C4-2B (cell line): Measurements from ENCODE around the gene CLEC4C.
"Not testable (repeated sequence)": the region's sequence is repeated elsewhere in the genome, so short reads cannot be mapped to it uniquely, and the experiment has no call there.

ENCODE experiments used
- H3K27ac ChIP-seq: fragments of 450-650 bp; 2 replicates; pipeline ENCODE4 v1.5.1; 2017
- CTCF ChIP-seq: fragments of 450-650 bp; conservative IDR thresholded peaks from 2 replicates; pipeline ENCODE4 v1.5.1; 2017; ENCODE audit warnings: mild to moderate bottlenecking
- ZFX ChIP-seq: fragments of 450-650 bp; IDR thresholded peaks from 2 replicates; pipeline ENCODE4 v1.6.1; 2017

Gene CLEC4C

DNA sequence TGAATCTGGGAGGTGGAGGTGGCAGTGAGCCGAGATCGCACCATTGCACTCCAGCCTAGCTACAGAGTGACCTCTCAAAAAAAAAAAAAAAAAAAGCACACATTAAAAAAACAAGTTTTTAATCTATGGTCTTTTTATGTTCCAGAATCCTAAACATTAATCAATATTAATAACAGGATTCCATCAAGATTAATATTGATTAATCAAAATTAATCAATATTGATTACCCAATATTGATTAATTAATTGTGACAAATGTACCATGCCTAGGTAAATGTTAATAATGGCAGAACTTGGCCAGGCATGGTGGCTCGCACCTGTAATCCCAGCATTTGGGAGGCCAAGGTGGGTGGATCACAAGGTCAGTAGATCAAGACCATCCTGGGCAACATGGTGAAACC is 34.1 kb upstream of the CLEC4C start:
- no peak overlapping the region for H3K27ac ChIP-seq
- TF ChIP-seq ZFX (no peak), CTCF (no peak)

- TF ChIP-seq ZFX (no peak), CTCF (no peak)
- no peak overlapping the region for H3K27ac ChIP-seq
Measured at GRCh38 chr12:7769999-7770398, 22.8 kb upstream of the CLEC4C start.

- TF ChIP-seq ZFX, result no peak
- TF ChIP-seq CTCF, result no peak
- no peak overlapping the region for H3K27ac ChIP-seq
Measured at GRCh38 chr12:7758766-7759140, 11.6 kb upstream of the CLEC4C start.

GRCh38 chr12:7756993-7757392 is 9.8 kb upstream of the CLEC4C start:
- TF ChIP-seq ZFX (no peak), CTCF (no peak)
- H3K27ac ChIP-seq, result no peak overlapping the region

- not testable (repeated sequence) for H3K27ac ChIP-seq
Measured at GRCh38 chr12:7755668-7756067, 8.5 kb upstream of the CLEC4C start.

GRCh38 chr12:7751941-7752922 is 5.1 kb upstream of the CLEC4C start:
- not testable (repeated sequence) for H3K27ac ChIP-seq

- H3K27ac ChIP-seq, result no peak overlapping the region
- TF ChIP-seq ZFX, result no peak
- no peak for TF ChIP-seq CTCF
Measured at GRCh38 chr12:7751394-7751793, 4.2 kb upstream of the CLEC4C start.

GRCh38 chr12:7750350-7750749 is 3.2 kb upstream of the CLEC4C start:
- no peak overlapping the region for H3K27ac ChIP-seq
- TF ChIP-seq CTCF (no peak), ZFX (no peak)
